ENCODE results near the gene PDE9A.
A peak's percentile ranks its signal among the peaks of the same experiment; 100 is the strongest.

Gene PDE9A

DNA sequence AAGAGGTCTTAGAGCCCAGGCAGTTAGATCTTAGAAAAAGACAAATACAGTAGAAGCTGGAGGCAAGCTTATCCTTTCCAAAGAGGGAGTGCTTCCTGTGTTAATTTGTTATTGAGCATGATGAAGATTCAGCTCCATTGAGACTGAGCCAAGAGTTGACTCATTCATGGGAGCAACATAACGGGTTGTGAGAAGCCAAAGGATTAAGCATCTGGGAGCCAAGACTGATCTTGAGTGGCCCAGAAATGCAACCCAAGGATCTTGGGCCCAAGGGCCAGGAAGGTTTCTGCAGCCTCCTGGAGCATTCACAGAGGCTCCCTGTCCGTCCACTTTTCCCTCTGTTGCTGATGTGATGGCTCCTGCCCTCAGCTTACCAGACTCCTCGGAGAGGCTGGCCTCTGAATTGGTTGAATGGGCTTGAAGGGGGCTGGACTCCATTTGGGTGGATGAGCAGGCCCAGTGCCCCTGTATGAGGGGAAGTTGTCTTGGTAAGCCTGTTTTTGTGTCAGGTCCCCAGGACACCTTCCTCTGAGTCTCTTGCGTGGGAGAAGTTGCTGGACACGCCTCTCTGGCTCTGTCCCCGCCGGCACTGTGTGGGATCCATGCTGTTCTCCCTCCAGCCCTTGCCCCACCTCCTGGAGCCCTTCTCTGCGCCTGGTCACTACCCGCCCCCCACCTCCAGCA is 42.4 kb downstream of the PDE9A start:
- no peak for DNase-seq
- TF ChIP-seq, protein P1, sequence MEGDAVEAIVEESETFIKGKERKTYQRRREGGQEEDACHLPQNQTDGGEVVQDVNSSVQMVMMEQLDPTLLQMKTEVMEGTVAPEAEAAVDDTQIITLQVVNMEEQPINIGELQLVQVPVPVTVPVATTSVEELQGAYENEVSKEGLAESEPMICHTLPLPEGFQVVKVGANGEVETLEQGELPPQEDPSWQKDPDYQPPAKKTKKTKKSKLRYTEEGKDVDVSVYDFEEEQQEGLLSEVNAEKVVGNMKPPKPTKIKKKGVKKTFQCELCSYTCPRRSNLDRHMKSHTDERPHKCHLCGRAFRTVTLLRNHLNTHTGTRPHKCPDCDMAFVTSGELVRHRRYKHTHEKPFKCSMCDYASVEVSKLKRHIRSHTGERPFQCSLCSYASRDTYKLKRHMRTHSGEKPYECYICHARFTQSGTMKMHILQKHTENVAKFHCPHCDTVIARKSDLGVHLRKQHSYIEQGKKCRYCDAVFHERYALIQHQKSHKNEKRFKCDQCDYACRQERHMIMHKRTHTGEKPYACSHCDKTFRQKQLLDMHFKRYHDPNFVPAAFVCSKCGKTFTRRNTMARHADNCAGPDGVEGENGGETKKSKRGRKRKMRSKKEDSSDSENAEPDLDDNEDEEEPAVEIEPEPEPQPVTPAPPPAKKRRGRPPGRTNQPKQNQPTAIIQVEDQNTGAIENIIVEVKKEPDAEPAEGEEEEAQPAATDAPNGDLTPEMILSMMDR (IDR thresholded peaks at IDR 0.05; ENCODE audit: low read length) = no peak
- TF ChIP-seq EZH2 (optimal IDR thresholded peaks at IDR 0.05; ENCODE audit: low read depth, low read length) (no peak), EZH2phosphoT487 (IDR thresholded peaks at IDR 0.05; ENCODE audit: low read length) (no peak)
- no peak overlapping the region for H3K4me3 ChIP-seq (ENCODE audit: low read length)
- H3K4me1 ChIP-seq (ENCODE audit: low read length) = no peaks in the 10 kb centered on the region
- peaks cover 98% of the 10 kb centered on the region for H3K27me3 ChIP-seq (replicated peaks; ENCODE audit: insufficient read depth, low read length)
- H3K79me2 ChIP-seq (ENCODE audit: low read length) = no peaks in the 10 kb centered on the region
- H3K4me2 ChIP-seq (ENCODE audit: low read depth, low read length) = no peak overlapping the region
- no peak overlapping the region for H3K9ac ChIP-seq (ENCODE audit: low read length)
- H3K9me2 ChIP-seq (replicated peaks; ENCODE audit: insufficient read depth, low read length) = no peaks in the 10 kb centered on the region
- H4K20me1 ChIP-seq (ENCODE audit: insufficient read depth, low read length) = no peaks in the 10 kb centered on the region
- H3K9me3 ChIP-seq (replicated peaks; ENCODE audit: insufficient read depth, low read length) = no peaks in the 10 kb centered on the region
- H3F3A ChIP-seq (ENCODE audit: insufficient read depth, low read length) = no peaks in the 10 kb centered on the region
- no peak overlapping the region for H2AFZ ChIP-seq (ENCODE audit: low read length)
- H3K27ac ChIP-seq (ENCODE audit: low read length) = no peak overlapping the region
- no peaks in the 10 kb centered on the region for H3K36me3 ChIP-seq (replicated peaks; ENCODE audit: insufficient read depth, low read length)

DNA sequence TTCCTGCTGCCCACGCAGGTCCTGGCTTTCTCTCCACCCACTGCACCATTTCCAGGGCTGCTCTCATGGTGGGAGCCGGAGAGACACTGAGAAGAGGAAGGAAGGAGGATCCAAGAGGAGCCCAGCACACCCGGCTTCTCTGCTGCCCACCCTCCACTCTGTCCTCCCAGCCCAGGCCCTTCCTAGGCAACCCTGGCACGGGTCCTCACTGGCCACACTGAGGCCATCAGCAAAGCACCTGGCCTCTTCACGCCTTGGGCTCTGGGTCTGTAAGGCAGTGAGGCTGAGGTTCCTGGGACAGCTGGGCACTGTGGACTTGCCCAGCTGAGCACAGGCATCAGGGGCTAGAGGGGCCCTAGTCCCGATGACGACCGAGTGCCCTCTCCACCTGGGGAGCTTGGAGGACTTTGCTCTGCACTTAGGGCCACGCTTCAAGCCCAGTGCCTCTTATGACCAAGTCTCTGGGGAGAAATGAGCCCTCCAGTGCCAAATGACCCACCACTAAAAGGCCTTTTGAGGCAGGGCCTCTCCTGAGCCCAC is 43.1 kb downstream of the PDE9A start:
- Histone ChIP-seq H3K36me3 (replicated peaks; ENCODE audit: insufficient read depth, low read length) (no peaks in the 10 kb centered on the region), H3F3A (ENCODE audit: insufficient read depth, low read length) (no peaks in the 10 kb centered on the region), H3K4me2 (ENCODE audit: low read depth, low read length) (no peak overlapping the region), H3K9ac (ENCODE audit: low read length) (no peak overlapping the region), H4K20me1 (ENCODE audit: insufficient read depth, low read length) (no peaks in the 10 kb centered on the region), H3K27me3 (replicated peaks; ENCODE audit: insufficient read depth, low read length) (peaks cover 98% of the 10 kb centered on the region), H3K4me1 (ENCODE audit: low read length) (no peaks in the 10 kb centered on the region), H3K9me3 (replicated peaks; ENCODE audit: insufficient read depth, low read length) (no peaks in the 10 kb centered on the region), H3K27ac (ENCODE audit: low read length) (no peak overlapping the region), H3K9me2 (replicated peaks; ENCODE audit: insufficient read depth, low read length) (no peaks in the 10 kb centered on the region), H3K79me2 (ENCODE audit: low read length) (no peaks in the 10 kb centered on the region), H3K4me3 (ENCODE audit: low read length) (no peak overlapping the region), H2AFZ (ENCODE audit: low read length) (no peak overlapping the region)
- TF ChIP-seq EZH2 (optimal IDR thresholded peaks at IDR 0.05; ENCODE audit: low read depth, low read length) (no peak), EZH2phosphoT487 (IDR thresholded peaks at IDR 0.05; ENCODE audit: low read length) (no peak)
- TF ChIP-seq, protein P1 (IDR thresholded peaks at IDR 0.05; ENCODE audit: low read length) = no peak
- DNase-seq = no peak

DNA sequence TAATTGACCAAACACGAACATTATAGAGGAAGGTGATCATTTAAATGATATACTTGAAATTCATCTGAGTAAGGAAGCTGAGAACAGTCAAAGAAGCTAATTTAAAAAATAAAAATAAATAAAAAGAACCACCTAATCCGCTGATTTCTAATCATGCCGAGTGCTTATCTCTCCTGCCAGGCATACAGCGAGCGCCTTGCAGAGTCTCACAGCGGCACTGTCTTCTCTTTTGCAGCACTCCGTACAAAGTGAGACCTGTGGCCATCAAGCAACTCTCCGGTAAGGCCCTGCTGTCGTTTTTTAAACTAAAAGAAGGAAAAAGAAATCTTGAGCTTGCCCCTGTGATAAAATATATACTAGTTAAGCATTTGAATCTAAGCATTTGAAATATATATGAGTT is 45.3 kb downstream of the PDE9A start:
- H3K27ac ChIP-seq (ENCODE audit: low read length) = no peak overlapping the region
- no peak overlapping the region for H3K4me3 ChIP-seq (ENCODE audit: low read length)
- no peaks in the 10 kb centered on the region for H3K36me3 ChIP-seq (replicated peaks; ENCODE audit: insufficient read depth, low read length)
- H4K20me1 ChIP-seq (ENCODE audit: insufficient read depth, low read length) = no peaks in the 10 kb centered on the region
- no peak for DNase-seq
- no peaks in the 10 kb centered on the region for H3K4me1 ChIP-seq (ENCODE audit: low read length)
- H3F3A ChIP-seq (ENCODE audit: insufficient read depth, low read length) = no peaks in the 10 kb centered on the region
- TF ChIP-seq, protein P1 (IDR thresholded peaks at IDR 0.05; ENCODE audit: low read length) = no peak
- TF ChIP-seq EZH2phosphoT487 (IDR thresholded peaks at IDR 0.05; ENCODE audit: low read length) = 0 out of 2 replicates have a peak, but pooled peaks have one; percentile 41
- no peak for TF ChIP-seq EZH2 (optimal IDR thresholded peaks at IDR 0.05; ENCODE audit: low read depth, low read length)
- peaks cover 100% of the 10 kb centered on the region for H3K27me3 ChIP-seq (replicated peaks; ENCODE audit: insufficient read depth, low read length)
- no peak overlapping the region for H3K9ac ChIP-seq (ENCODE audit: low read length)
- no peak overlapping the region for H3K4me2 ChIP-seq (ENCODE audit: low read depth, low read length)
- no peaks in the 10 kb centered on the region for H3K79me2 ChIP-seq (ENCODE audit: low read length)
- no peaks in the 10 kb centered on the region for H3K9me2 ChIP-seq (replicated peaks; ENCODE audit: insufficient read depth, low read length)
- H2AFZ ChIP-seq (ENCODE audit: low read length) = no peak overlapping the region
- H3K9me3 ChIP-seq (replicated peaks; ENCODE audit: insufficient read depth, low read length) = no peaks in the 10 kb centered on the region
